WTC11 (cell line): ENCODE measurements around the gene MSH2. TPM values are rescaled to one million over a fixed set of nuclear protein-coding genes. Genes with fewer than 3 reads are reported as not detected.

Experiments used
- ATAC-seq: fragments of 200-7000 bp; cut with Tn5 transposase; 2 replicates; pipeline ENCODE4 v1.10.0; 2021; ENCODE audit warnings: mild to moderate bottlenecking, moderate library complexity
- CTCF ChIA-PET: fragments of 300-600 bp; sonication (Branson Sonifier 250); formaldehyde crosslinking; loops from one replicate; lab custom pipeline; 2021; ENCODE audit warnings: antibody characterized with exemption; lab: Charles Lee
- POLR2A ChIA-PET: fragments of 350-600 bp; sonication (Branson Sonifier 250); formaldehyde crosslinking; loops from one replicate; lab custom pipeline; 2021; ENCODE audit warnings: antibody characterized with exemption; lab: Charles Lee
- DNase-seq: peaks from one replicate; pipeline ENCODE4 v3.0.0; 2021; ENCODE audit warnings: low spot score
- H3K27ac Mint-ChIP-seq: 2 replicates; pipeline ENCODE4 v1.8.0; 2021; ENCODE audit warnings: mixed read lengths
- H3K27me3 Mint-ChIP-seq: 2 replicates; pipeline ENCODE4 v1.8.0; 2021; ENCODE audit warnings: low read depth, mild to moderate bottlenecking, moderate library complexity, mixed read lengths
- H3K36me3 Mint-ChIP-seq: 2 replicates; pipeline ENCODE4 v1.8.0; 2021; ENCODE audit warnings: mixed read lengths
- H3K4me1 Mint-ChIP-seq: 2 replicates; pipeline ENCODE4 v1.8.0; 2022; ENCODE audit warnings: mixed read lengths
- H3K4me3 Mint-ChIP-seq: 2 replicates; pipeline ENCODE4 v1.8.0; 2021; ENCODE audit warnings: mild to moderate bottlenecking, moderate library complexity, mixed read lengths
- H3K9me3 Mint-ChIP-seq: 2 replicates; pipeline ENCODE4 v1.8.0; 2021; ENCODE audit warnings: mixed read lengths
- AFF4 ChIP-seq: sonication (generic); formaldehyde crosslinking; IDR thresholded peaks from 2 replicates; pipeline ENCODE4 v1.8.1; 2023; ENCODE audit warnings: mild to moderate bottlenecking, missing genetic modification reagents, borderline replicate concordance
- CBFB ChIP-seq: sonication (generic); formaldehyde crosslinking; IDR thresholded peaks from 2 replicates; pipeline ENCODE4 v1.8.1; 2022; ENCODE audit warnings: mild to moderate bottlenecking, low read depth, missing genetic modification reagents
- CREM ChIP-seq: sonication (generic); formaldehyde crosslinking; IDR thresholded peaks from 2 replicates; pipeline ENCODE4 v1.8.1; 2022; ENCODE audit warnings: mild to moderate bottlenecking, missing genetic modification reagents, moderate library complexity
- ERG ChIP-seq: fragments of 250-450 bp; sonication (Bioruptor Pico); IDR thresholded peaks from 2 replicates; pipeline ENCODE4 v1.8.0; 2021; ENCODE audit warnings: mild to moderate bottlenecking
- ETV6 ChIP-seq: sonication (generic); formaldehyde crosslinking; IDR thresholded peaks from 2 replicates; pipeline ENCODE4 v1.8.1; 2022; ENCODE audit warnings: mild to moderate bottlenecking, missing genetic modification reagents
- FOXJ3 ChIP-seq: sonication (generic); formaldehyde crosslinking; IDR thresholded peaks from 2 replicates; pipeline ENCODE4 v1.9.0; 2021; ENCODE audit warnings: missing genetic modification reagents, mild to moderate bottlenecking, borderline replicate concordance
- HMGXB4 ChIP-seq: sonication (generic); formaldehyde crosslinking; IDR thresholded peaks from 2 replicates; pipeline ENCODE4 v1.8.1; 2023; ENCODE audit warnings: mild to moderate bottlenecking, moderate library complexity, missing genetic modification reagents
- JUN ChIP-seq: sonication (generic); formaldehyde crosslinking; IDR thresholded peaks from 2 replicates; pipeline ENCODE4 v1.8.0; 2023; ENCODE audit warnings: mild to moderate bottlenecking, missing genetic modification reagents
- NFATC4 ChIP-seq: fragments of 250-450 bp; sonication (Bioruptor Pico); IDR thresholded peaks from 2 replicates; pipeline ENCODE4 v1.9.0; 2021; ENCODE audit warnings: mild to moderate bottlenecking
- OVOL2 ChIP-seq: fragments of 250-450 bp; sonication (Bioruptor Pico); IDR thresholded peaks from 2 replicates; pipeline ENCODE4 v1.9.0; 2021; ENCODE audit warnings: mild to moderate bottlenecking, borderline replicate concordance
- RORB ChIP-seq: fragments of 250-450 bp; sonication (Bioruptor Pico); IDR thresholded peaks from 2 replicates; pipeline ENCODE4 v1.9.0; 2021; ENCODE audit warnings: mild to moderate bottlenecking
- SOX15 ChIP-seq: fragments of 250-450 bp; sonication (Bioruptor Pico); IDR thresholded peaks from 2 replicates; pipeline ENCODE4 v1.9.0; 2021; ENCODE audit warnings: mild to moderate bottlenecking
- TP53 ChIP-seq: sonication (generic); formaldehyde crosslinking; IDR thresholded peaks from 2 replicates; pipeline ENCODE4 v1.8.1; 2023; ENCODE audit warnings: mild to moderate bottlenecking, missing genetic modification reagents
- USF2 ChIP-seq: sonication (generic); formaldehyde crosslinking; IDR thresholded peaks from 2 replicates; pipeline ENCODE4 v1.8.1; 2023; ENCODE audit warnings: mild to moderate bottlenecking, missing genetic modification reagents, moderate library complexity
- ZNF232 ChIP-seq: sonication (generic); formaldehyde crosslinking; IDR thresholded peaks from 2 replicates; pipeline ENCODE4 v1.8.0; 2022; ENCODE audit warnings: mild to moderate bottlenecking, missing genetic modification reagents
- ZNF532 ChIP-seq: fragments of 250-450 bp; sonication (Bioruptor Pico); IDR thresholded peaks from 2 replicates; pipeline ENCODE4 v1.9.0; 2021; ENCODE audit warnings: mild to moderate bottlenecking, borderline replicate concordance
- ZSCAN18 ChIP-seq: fragments of 250-450 bp; sonication (Bioruptor Pico); IDR thresholded peaks from 2 replicates; pipeline ENCODE4 v2.1.2; 2022; ENCODE audit warnings: mild to moderate bottlenecking, moderate library complexity
- total RNA-seq: library from RNA; stranded (reverse); gene quantifications from 3 replicates; pipeline ENCODE4 v1.2.3, GENCODE V29; 2021

MSH2 gene
- total RNA-seq, 1 experiment from 2014 or later = 244 TPM

- Mint-ChIP-seq H3K9me3 (peaks cover 59% of the 10 kb centered on the region), H3K4me1 (0 out of 2 replicates have a peak, but pooled peaks cover 2% of the 10 kb centered on the region), H3K36me3 (peaks cover 62% of the 10 kb centered on the region)
- ChIA-PET POLR2A (interaction anchor here (0.7 kb wide), 1 partner anchor 127 kb away, joined by 3 read pairs; no protein-coding TSS in a partner anchor), CTCF (no interaction called here)
- no peak for TF ChIP-seq ETV6 (CRISPR knock-in tag)
- no peak for TF ChIP-seq NFATC4
- no peak for TF ChIP-seq CBFB (CRISPR knock-in tag)
- no peak for TF ChIP-seq CREM (CRISPR knock-in tag)
- no peak for TF ChIP-seq ZNF532
- TF ChIP-seq USF2 (CRISPR knock-in tag) = no peak
- no peak for TF ChIP-seq SOX15 (CRISPR knock-in tag)
- TF ChIP-seq ERG (CRISPR knock-in tag) = no peak
- no peak for TF ChIP-seq AFF4
- TF ChIP-seq ZSCAN18 = no peak
- no peak for TF ChIP-seq HMGXB4 (CRISPR knock-in tag)
- no peak for TF ChIP-seq TP53 (CRISPR knock-in tag)
- TF ChIP-seq FOXJ3 (CRISPR knock-in tag) = no peak
- TF ChIP-seq OVOL2 (CRISPR knock-in tag) = no peak
- TF ChIP-seq ZNF232 (CRISPR knock-in tag) = no peak
- TF ChIP-seq JUN (CRISPR knock-in tag) = no peak
- no peak for TF ChIP-seq RORB (CRISPR knock-in tag)
- TF ChIP-seq, all 79 proteins: peak for 0
- no peak overlapping the region for H3K4me3 Mint-ChIP-seq
- no peak overlapping the region for H3K27ac Mint-ChIP-seq
- ATAC-seq = no peak
- no peak for DNase-seq
- peaks cover 15% of the 10 kb centered on the region for H3K27me3 Mint-ChIP-seq
Observed at GRCh38 chr2:47503481-47504070, 100.6 kb downstream of the MSH2 start.
